GM19328 (cell line): ENCODE measurements around the gene TRIM8.

ENCODE experiments used
- ATAC-seq: cut with Tn5 transposase; IDR thresholded peaks from one replicate; pipeline ENCODE4 v1.9.1; 2021; ENCODE audit warnings: mild to moderate bottlenecking, moderate library complexity; ENCODE audit not compliant: unreplicated experiment

Gene TRIM8

DNA sequence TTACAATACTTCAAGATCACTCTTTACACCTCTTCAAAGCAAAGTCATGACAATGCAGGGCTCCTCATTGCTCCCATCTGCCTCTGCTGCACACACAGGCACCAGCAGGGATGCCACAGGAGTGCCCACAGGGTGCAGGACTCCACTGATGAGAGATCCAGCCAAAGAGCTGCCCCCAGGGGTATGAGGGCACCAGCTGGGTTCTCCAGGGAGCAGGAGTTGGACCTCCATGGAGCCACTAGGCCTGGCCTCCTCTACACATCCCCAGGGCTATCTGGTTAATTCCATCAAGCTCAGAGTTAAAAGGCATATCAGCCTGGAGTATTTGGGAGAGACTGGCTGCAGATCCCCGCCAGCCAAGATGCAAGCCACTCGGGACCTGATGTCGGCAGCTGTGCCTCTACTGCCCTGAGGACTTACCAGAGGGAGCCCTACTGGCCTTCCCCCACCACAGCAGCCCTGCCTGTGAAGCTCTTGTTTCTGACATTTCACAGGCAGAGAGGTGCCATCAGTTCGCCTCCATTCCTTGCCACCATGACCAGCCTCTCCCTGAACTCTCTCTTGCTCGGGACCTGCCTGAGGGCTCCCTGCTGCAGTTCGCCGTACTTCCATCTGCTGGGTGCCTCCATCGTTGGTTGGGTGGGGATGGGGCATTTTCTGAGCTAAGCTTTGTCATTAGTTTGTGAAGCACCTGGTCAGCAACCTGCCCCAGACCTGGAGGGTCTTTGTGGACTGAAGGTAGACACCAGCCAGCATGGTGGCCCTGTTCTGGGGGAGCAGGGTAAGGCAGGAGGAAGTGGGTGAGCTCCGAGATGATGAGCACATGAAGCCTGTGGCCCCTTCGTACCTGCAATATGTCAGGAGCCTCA is 12.5 kb upstream of the TRIM8 start:
- ATAC-seq: no peak

DNA sequence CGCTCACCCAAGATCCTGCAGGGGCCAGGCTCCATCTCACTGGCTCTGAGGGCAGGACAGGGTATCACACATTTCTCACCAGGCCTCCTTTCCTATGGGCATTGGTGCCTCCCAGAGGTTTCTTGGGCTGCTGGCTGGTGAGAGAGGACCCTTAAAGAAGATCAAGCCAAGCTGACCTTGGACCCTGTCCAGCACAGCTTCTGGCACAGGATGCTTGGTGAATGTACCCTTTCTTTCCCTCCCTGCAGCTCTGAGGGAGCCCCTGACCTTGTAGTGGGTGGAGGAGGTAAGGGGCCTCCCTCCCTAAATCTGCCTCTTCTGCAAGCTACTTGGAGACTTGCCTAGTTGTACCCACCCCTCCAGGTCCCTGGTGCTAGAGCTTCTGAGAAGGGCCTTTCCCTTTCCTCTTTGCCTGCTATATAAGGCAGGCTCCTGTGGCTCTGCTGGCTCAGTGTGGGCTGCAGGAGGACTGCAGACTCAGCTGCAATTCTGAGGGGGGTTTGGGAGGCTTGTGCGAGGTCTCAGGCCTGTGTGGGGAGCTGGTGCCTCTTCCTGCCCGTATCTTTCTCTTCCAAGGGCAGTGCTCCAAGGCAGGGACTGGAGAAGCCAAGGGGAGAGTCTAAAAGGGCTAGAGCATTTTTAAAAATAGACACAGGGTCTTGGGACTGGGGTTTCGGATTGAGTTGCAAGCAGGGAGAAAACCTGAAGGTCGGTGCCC is 11.7 kb upstream of the TRIM8 start:
- ATAC-seq: no peak

DNA sequence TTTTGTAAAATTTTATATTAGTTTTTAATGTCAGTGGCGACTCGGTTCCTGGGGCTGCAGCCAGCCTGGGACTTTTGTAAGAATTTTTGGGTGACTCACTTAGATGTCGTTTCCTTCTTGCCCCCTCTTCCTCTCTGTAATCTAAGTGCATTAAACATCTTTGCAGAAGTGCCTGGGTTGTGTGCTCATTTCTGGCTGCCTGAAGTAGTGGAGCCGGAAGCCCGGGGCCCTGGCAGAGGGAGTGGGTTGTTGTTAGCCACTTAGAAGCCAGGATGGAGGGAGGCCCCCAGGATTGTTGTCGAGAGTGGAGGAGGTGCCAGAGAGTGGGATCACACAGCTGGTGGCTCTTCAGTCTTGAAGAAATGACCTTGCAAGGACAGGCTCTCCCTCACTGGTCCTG is 11.0 kb upstream of the TRIM8 start:
- no peak for ATAC-seq

DNA sequence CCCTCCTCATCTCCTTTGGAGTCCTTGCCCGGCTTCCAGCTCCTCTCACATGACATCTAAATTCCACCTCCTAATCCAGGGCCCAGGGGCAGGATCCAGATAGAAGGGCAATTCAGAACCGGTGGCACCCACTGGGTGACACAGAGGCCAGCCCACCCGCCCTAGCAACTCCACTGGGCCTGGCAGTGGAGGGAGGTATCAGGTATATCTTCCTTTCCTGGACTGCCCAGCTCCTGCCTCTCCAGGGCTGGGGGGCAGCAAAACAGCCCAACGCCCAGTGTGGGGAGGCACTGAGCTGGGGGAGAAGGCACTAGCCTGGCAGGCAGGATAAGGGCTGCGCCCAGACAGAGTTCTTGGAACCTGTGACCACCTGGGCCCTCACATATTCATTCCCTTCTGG is 10.4 kb upstream of the TRIM8 start:
- no peak for ATAC-seq

DNA sequence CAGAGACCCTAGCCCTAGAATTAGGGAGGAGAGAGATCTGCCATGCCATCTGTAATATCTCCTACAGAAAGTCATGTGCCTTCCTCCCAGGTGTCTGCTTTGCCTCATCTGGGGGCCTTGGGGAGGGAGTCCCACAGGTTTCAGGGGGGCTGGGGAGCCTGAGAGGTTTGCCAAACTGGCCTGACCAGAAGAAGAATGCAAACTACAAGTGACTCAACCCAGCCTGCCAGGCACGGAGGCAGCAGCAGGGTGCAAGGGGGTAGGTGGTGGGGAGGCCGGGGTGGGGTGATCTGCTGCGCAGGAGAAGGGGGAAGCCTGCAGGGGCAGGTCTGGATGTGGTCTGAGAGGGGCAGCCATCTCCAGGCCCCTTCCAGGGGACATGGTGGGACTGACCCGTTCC is 9.6 kb upstream of the TRIM8 start:
- ATAC-seq: no peak

DNA sequence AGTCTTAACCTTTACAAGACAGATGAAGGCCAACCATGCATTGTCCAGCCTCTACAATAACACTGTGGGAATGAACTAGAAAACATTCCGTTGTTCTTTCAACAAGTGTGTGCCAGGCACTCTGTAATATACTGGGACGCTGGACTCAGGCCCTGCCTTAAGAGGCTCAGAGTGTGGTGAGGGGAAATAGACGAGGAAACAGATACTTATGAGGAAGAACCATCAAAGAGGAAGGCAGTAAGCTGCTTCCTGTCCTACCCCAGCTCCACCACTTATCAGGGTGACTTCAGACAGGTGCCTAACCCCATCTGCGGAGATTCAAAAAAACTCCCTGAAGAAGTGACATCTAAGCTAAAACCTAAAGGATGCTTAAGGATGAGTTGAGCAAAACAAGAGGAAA is 8.9 kb upstream of the TRIM8 start:
- no peak for ATAC-seq

DNA sequence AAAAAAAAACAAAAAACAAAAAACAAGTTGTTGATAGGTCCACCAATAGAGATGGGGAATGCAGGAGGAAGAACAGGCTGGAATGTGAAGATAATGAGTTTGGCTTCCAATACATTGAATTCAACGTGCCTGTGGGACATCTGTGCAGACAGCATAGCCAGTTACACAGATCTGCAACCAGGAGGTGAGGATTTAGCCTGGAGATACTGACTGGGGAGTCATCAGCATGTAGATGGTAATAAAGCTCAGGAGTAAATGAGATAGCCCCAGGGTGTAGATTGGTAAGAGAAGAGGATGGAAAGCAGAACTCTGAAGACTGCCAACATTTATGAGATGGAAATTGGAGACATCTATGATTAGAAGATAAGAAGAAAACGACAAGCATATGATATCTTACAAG is 4.7 kb upstream of the TRIM8 start:
- ATAC-seq: no peak

DNA sequence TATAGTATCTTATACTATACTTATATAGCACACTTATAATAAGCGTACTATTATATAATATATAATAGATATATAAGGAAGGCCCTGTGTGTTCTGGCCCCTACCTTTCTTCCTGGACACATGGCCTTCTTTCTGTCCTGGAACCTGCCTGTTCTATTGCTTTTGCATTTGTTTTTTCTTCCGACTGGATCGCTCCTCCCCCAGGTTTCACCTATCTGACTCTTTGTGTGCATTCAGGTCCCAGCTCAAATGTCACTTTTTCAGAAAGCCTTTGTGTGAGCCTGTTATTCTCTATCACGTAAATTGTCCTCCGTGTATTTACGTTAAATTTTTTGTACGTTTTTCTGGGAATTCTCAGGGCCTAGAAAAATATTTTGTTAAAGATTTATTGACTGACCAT is 2.9 kb upstream of the TRIM8 start:
- no peak for ATAC-seq

DNA sequence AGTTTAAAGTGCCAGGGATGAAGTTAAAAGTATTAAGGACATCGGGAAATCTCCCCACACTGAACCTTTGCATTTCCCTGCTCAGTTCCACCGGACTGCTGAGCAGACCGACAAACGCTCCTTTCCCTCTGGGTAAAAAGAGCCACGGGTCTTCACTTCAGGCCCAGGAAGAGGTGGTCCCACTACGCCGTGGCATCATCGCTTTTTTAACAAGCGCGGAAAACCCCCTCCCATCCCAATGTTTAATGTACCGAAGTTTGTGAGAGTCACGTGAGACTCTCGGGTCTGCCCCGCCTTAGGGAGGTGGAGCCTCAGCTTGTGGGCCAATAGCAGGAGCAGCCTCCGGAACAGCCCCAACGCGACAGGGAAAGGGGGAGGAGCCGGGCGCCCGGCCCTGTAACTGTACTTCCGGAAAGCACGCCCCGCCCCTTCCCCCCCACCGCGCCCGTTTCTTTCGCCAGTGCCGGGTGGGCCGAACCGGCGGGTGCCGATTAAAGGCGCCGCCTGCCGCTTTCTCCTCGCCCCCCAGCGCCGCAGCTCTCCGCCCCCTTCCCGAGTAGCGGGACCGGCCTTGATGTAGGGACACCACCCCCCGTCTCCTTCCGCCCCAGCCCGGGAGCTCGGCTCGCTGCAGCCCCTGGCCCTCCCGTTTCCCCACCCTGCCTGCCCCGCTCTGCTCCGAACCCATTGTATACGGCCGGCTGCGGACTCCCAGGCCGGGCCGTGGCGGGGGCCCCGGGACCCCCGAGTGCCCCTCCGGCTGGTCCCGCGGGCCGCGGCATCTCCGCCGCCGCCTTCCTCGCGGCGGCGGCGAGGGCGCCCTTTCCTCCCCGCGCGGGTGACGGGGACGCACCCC is 2.2 kb upstream of the TRIM8 start:
- peak; percentile 44 for ATAC-seq

DNA sequence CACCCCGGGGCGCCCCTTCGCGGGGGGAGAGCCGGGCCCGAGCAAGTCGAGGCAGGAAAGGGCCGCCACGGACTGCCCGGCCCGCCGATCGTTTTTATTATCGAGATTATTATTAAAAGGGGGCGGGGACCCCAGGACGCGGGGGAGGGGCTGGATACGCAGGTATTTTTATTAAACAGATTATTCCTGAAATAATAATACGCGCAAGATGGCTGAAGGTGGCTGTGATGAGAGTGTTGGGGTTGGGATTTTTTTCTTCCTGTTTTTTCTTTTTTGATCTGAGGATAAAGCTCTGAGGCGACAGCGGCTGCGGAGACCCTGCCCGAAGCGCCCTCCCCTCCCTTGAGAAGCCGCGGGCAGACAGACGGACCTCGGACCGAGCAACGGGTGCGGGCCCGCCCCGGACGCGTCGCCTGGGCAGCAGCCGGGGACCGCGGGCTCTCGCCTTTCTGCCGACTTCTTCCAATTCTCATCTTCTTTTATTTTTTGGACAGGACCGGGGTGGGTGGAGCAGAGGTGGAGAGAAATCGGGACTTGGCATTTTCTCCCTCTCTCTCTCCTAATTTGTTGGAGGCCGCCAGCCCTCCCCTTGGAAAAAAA is 1.4 kb upstream of the TRIM8 start:
- no peak for ATAC-seq

DNA sequence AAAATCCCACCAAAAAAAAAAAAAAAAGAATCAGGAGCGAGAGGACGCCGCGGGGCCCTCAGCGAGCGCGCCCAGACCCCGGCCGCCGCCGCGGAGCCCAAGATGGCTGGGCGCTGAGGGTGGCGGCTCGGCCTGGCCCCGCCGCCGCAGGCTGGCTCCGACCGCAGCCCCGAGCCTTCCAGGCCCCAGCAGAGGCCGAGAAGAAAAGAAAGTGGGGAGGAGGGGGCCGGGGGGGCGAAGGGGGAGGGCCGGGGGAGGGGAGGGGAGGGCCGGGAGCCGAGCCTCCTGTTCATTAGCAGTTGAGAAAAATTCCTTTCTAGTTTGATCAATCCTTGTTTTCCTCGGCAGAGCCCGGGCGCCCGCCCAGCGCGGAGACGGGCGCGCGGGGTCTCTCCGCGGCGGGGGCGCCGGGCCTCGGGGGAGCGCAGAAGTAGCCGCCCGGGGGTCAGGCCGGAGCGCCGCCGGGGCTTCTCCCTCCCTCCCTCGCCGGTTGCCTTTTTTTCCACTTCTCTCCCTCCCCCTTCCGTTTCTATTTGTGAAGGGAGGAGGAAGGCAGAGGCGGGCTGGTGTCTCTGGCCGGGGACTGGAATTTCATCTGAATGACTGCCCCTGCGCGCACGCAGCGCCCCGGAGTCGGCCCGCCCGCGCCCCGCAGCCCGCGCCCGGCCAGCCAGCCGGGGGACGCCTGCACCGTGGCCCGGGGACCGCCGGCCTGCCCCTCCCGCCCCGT is 778 bp upstream of the TRIM8 start:
- no peak for ATAC-seq

DNA sequence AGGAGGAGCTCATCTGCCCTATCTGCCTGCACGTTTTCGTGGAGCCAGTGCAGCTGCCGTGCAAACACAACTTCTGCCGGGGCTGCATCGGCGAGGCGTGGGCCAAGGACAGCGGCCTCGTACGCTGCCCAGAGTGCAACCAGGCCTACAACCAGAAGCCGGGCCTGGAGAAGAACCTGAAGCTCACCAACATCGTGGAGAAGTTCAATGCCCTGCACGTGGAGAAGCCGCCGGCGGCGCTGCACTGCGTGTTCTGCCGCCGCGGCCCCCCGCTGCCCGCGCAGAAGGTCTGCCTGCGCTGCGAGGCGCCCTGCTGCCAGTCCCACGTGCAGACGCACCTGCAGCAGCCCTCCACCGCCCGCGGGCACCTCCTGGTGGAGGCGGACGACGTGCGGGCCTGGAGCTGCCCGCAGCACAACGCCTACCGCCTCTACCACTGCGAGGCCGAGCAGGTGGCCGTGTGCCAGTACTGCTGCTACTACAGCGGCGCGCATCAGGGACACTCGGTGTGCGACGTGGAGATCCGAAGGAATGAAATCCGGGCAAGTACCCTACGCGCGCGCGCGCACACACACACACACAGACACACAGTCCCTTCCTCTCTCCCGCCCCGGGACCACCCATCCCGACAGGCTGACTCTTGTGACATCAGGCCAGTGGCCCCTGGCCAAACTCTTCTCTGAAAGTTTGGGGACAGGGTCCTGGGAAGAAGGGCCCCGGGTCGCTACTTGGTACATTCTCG is 538 bp downstream of the TRIM8 start:
- ATAC-seq: no peak

DNA sequence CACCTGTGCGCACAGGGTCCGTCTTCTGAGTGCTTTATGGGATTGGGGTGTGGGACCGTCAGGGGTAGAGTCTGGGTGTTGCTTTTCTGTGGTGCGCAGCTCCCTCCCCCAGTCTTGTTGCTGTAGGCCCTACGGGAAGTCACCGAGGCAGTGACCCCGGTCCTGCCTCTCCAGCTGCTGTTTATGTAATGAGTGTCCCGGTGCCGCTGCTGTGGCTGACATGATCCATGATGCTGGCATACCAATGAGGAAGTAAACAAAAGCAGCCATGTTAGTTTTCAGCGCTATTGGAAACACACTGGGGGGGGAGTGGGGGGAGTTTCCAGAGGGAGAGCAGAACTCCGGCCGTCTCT is 1.1 kb downstream of the TRIM8 start:
- no peak for ATAC-seq

DNA sequence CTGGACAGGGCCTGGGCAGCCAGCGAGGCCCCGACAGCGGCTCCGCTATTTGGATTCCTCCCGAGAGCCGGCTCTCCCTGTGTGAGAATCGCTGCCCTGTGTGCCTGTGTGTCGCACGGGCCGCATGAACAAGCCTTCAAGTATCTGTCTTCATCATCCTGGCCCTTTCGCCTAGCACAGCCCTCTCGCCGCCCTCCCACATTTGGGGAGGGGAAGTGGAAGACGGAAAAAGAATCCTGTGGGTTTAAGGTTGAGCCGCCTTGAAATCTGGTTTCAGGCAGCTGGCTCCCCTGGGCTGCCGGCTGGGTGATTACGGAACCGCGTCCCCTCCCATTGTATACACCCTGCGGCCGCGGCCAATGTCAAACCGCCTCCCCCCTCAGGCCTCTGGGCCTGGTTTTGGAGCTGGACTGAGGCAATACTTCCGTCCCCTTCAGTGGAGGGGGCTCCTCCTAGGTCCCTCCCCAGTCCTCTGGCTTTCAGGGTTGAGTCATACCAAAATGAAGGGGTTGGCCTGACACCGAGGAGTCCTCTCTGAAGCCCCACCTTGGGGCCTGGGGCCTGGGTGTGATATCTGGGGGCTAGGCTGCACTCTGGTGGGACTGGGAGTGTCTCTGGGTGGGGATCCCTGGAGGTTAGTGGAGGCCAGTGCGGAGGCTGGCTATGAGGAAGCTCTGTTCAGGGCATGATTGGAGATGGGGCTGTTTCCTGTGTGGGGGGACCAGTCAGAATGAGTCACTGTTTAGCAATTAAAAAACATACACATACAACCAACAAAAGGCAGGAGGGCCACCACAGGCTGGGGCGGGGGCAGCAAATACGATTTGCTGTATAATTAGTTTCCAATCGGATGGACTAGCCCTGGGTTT is 1.7 kb downstream of the TRIM8 start:
- peak; percentile 29 for ATAC-seq

DNA sequence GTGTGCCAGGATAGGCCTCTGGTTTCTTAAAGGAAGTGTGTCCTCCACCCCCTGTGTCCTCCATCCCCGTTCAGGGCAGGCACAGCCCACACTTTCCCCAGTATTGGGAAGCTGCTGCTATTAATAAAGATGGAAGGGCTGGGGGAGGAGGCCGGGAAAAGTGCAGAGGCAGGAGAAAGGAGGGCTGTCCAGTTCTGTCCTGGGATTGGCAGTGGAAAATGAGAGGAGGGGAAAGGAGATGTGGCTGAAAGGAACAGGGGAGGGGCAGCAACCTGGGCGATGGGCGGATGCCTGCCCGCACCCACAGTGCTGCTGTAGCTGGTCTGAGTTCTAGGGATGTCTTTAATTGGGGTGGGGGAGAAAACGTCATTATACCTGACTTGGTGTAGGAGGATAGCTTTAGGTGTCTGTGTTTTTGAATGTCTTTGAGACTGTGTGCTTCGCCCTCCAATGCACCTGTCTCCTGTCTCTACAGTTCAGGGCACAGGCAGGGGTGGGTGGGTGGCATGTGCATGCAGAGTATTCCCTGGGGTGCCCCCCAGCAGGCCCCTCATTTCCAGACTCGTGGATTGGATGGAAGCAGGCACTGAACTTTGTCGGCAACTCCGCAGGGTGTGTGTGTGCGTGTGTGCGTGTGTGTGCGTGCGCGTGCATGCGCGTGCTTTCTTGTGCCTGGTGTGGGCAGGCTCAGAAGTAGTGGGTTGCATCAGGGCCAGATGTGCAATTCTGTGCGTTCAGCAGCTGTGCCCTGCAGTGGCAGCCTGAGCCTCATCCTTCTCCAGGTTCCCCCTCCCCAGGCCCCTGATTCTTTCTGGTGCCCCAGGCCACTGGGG is 2.5 kb downstream of the TRIM8 start:
- no peak for ATAC-seq

DNA sequence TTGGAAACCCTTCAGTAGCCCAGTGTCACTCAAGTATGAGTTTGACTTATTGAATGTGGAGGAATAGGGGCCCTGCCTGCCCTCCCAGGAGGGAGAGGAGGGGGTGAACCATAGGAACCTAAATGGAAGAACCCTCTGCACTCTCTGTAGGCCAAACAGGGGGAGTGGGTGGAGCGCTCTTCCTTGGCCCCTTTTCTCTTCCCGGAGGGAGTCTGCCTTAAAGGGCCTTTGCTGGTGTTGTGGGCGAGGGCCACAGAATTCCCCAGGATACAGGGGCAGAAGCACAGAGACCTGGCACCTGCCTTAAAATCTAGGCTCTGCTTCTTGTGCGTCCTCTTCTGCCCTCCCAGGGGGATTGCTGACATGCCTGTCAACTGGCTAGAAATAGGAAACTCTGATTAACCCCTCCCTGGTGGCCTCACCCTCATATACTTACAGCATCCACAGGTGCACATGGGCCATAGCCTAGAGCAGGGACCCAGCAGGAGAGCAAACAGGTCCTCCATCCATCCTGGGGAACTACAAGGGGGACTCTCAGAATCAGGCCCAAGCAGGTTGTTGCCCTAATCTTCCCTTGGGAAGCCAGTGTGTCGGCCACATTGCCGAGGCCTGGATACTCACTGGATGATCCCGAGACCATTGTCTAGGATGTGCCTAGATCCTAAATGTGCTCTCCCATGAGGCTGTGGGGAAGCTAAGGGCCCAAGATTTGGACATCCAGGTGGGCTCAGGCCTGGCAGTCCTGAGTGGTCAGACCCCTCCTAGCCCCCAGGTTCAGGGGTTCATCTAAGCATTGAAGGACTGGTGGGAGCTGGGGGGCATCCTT is 3.4 kb downstream of the TRIM8 start:
- no peak for ATAC-seq

DNA sequence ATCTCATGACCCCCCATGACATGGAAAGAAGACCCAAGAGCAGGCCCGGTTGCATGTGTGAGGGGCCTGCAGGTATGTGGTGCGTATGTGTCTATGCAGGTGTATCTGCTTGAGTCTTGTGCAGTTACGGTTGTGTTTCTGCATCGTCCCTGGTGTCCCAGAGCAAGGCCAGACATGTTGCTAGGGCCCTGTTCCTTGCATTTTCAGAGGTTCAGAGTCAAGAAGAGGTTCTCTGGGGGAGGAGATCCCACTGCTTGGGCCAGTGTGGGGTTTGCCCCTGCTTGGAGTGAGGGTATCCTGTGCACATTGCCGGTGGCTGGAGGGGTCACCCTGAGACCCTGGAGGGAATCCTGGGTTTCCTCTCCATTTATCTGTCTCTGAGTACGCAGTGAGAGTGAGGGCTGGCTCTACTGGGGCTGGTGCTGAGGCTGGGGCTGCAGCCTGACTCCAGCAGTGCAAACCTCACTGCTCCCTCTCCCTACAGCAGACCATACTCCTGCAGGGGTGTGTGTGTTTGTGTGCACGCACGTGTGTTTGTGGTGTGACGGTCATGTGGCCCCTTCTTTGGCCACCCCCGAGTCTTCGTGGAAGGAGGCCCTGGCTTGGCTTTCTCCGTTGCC is 4.1 kb downstream of the TRIM8 start:
- ATAC-seq: no peak
